K562 (cell line): ENCODE results near the gene RARRES1. TPM values are rescaled to one million over a fixed set of nuclear protein-coding genes. Genes with fewer than 3 reads are reported as not detected.

Source experiments
- ARID1B ChIP-seq: fragments of 450-650 bp; IDR thresholded peaks from 2 replicates; pipeline ENCODE4 v1.6.1; 2016; ENCODE audit warnings: antibody characterized with exemption, mild to moderate bottlenecking, inconsistent platforms
- CBFA2T2 ChIP-seq: fragments of 450-650 bp; conservative IDR thresholded peaks from 2 replicates; pipeline ENCODE4 v1.6.1; 2017; ENCODE audit warnings: mild to moderate bottlenecking
- EWSR1 ChIP-seq: fragments of 450-650 bp; IDR thresholded peaks from 2 replicates; pipeline ENCODE4 v1.6.1; 2018; ENCODE audit warnings: borderline replicate concordance, mild to moderate bottlenecking, low read depth, moderate library complexity; ENCODE audit not compliant: partially characterized antibody
- NCOA2 ChIP-seq, 2 experiments: fragments of 450-650 bp; IDR thresholded peaks; 2 replicates each; pipeline ENCODE4 v1.6.1; 2018; ENCODE audit warnings: mild to moderate bottlenecking in 2 of 2, moderate library complexity in 1 of 2; ENCODE audit not compliant: partially characterized antibody in 2 of 2
- POLR2AphosphoS5 ChIP-seq: IDR thresholded peaks from 2 replicates; pipeline ENCODE4 v1.6.1; 2011; ENCODE audit warnings: mild to moderate bottlenecking, low read depth, low read length, moderate library complexity; ENCODE audit not compliant: control insufficient read depth, insufficient read depth
- RAD51 ChIP-seq: fragments of 450-650 bp; IDR thresholded peaks from 2 replicates; pipeline ENCODE4 v1.7.1; 2016; ENCODE audit warnings: low read depth, mild to moderate bottlenecking, borderline replicate concordance
- RBM25 ChIP-seq: fragments of 200-400 bp; formaldehyde crosslinking; IDR thresholded peaks from 2 replicates; pipeline ENCODE4 v1.6.1; 2018; ENCODE audit warnings: low read length, low read depth, moderate library complexity; ENCODE audit not compliant: severe bottlenecking
- TBP ChIP-seq: optimal IDR thresholded peaks from 2 replicates; pipeline ENCODE3; 2011; ENCODE audit warnings: low read depth, low read length, improper control_type of control experiment
- THAP12 ChIP-seq: fragments of 250-450 bp; sonication (Bioruptor Pico); IDR thresholded peaks from 2 replicates; pipeline ENCODE4 v1.9.0; 2021; ENCODE audit warnings: mild to moderate bottlenecking, inconsistent platforms
- U2AF1 ChIP-seq: fragments of 200-400 bp; formaldehyde crosslinking; optimal IDR thresholded peaks from 2 replicates; pipeline ENCODE3; 2017; ENCODE audit warnings: mild to moderate bottlenecking, low read depth, low read length, moderate library complexity
- UBTF ChIP-seq, 2 experiments: IDR thresholded peaks; 2 replicates each; pipeline ENCODE4 v1.6.1; 2012; ENCODE audit warnings: improper control_type of control experiment in 2 of 2, low read depth in 2 of 2, low read length in 2 of 2, borderline replicate concordance in 1 of 2
- ZNF324 ChIP-seq: fragments of 250-450 bp; sonication (Bioruptor Pico); IDR thresholded peaks from 2 replicates; pipeline ENCODE4 v1.4.0; 2020; ENCODE audit warnings: mild to moderate bottlenecking
- ZNF79 ChIP-seq: fragments of 250-450 bp; sonication (Bioruptor Pico); IDR thresholded peaks from 2 replicates; pipeline ENCODE4 v1.4.0; 2020; ENCODE audit warnings: low read depth, mild to moderate bottlenecking, moderate library complexity
- polyA plus RNA-seq, 8 experiments: library from polyadenylated mRNA; depleted of rRNA in 4 of 8; stranded (reverse) in 5 of 8; unstranded in 3 of 8; fragments of >200 nt; fragmentation: Nextera tagmentation in 2 of 8; fragmentation: Illumina TruSeq in 1 of 8; extraction: Ambion mirVana in 2 of 8; extraction: Trizol in 1 of 8; gene quantifications; 2 replicates each; pipeline versions ENCODE4 v1.2.1 to v1.2.3, GENCODE V29; 2011 to 2014; ENCODE audit warnings: inconsistent platforms in 1 of 8, missing spikeins in 1 of 8
- total RNA-seq, 7 experiments: library from RNA; depleted of rRNA in 6 of 7; stranded (reverse); fragments of >200 nt in 6 of 7; fragmentation: Illumina TruSeq in 2 of 7; extraction: Trizol in 2 of 7; gene quantifications; 2 replicates each; pipeline versions ENCODE4 v1.2.1 to v1.2.3, GENCODE V29; 2011 to 2021; ENCODE audit warnings: low replicate concordance in 1 of 7
- TF ChIP-seq, protein P1 (sequence below): fragments of 250-450 bp; sonication (Bioruptor Pico); IDR thresholded peaks from 2 replicates; pipeline ENCODE4 v1.8.0; 2022; ENCODE audit warnings: moderate library complexity, mild to moderate bottlenecking, inconsistent platforms
- TF ChIP-seq, protein P2 (sequence below): fragments of 250-450 bp; sonication (Bioruptor Pico); IDR thresholded peaks from 2 replicates; pipeline ENCODE4 v1.4.0; 2020; ENCODE audit warnings: borderline replicate concordance
- TF ChIP-seq, protein P3 (sequence below): fragments of 450-650 bp; IDR thresholded peaks from 2 replicates; pipeline ENCODE4 v1.6.1; 2017; ENCODE audit warnings: antibody characterized with exemption

The RARRES1 gene
- total and polyA plus RNA-seq, 9 of the 15 experiments (the other 6 are each of a cell fraction or from before 2014, with no cell fraction given) = not detected

GRCh38 chr3:158743664-158744566 lies 11.7 kb upstream of the RARRES1 start (continued):
- TF ChIP-seq EWSR1 (no peak), UBTF (IDR thresholded peaks at IDR 0.05; ENCODE audit: borderline replicate concordance in 1 of 2, low read depth in 2 of 2, low read length in 2 of 2) (no peak), U2AF1 (no peak), NCOA2 (IDR thresholded peaks at IDR 0.05; ENCODE audit: partially characterized antibody in 2 of 2) (peak in 1 of 2 experiments; percentile 42), ZNF79 (no peak), POLR2AphosphoS5 (peak; percentile 91), ZNF324 (no peak), THAP12 (CRISPR knock-in tag) (no peak), RAD51 (0 out of 2 replicates have a peak, but pooled peaks have one; percentile 15), RBM25 (no peak), TBP (peak; percentile 11), CBFA2T2 (peak; percentile 89), ARID1B (peak; percentile 97)
- TF ChIP-seq, protein P1, sequence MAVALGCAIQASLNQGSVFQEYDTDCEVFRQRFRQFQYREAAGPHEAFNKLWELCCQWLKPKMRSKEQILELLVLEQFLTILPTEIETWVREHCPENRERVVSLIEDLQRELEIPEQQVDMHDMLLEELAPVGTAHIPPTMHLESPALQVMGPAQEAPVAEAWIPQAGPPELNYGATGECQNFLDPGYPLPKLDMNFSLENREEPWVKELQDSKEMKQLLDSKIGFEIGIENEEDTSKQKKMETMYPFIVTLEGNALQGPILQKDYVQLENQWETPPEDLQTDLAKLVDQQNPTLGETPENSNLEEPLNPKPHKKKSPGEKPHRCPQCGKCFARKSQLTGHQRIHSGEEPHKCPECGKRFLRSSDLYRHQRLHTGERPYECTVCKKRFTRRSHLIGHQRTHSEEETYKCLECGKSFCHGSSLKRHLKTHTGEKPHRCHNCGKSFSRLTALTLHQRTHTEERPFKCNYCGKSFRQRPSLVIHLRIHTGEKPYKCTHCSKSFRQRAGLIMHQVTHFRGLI = no peak
- TF ChIP-seq, protein P2, sequence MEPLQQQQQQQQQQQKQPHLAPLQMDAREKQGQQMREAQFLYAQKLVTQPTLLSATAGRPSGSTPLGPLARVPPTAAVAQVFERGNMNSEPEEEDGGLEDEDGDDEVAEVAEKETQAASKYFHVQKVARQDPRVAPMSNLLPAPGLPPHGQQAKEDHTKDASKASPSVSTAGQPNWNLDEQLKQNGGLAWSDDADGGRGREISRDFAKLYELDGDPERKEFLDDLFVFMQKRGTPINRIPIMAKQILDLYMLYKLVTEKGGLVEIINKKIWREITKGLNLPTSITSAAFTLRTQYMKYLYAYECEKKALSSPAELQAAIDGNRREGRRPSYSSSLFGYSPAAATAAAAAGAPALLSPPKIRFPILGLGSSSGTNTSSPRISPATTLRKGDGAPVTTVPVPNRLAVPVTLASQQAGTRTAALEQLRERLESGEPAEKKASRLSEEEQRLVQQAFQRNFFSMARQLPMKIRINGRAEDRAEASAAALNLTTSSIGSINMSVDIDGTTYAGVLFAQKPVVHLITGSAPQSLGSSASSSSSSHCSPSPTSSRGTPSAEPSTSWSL (CRISPR knock-in tag) = no peak
- TF ChIP-seq, protein P3, sequence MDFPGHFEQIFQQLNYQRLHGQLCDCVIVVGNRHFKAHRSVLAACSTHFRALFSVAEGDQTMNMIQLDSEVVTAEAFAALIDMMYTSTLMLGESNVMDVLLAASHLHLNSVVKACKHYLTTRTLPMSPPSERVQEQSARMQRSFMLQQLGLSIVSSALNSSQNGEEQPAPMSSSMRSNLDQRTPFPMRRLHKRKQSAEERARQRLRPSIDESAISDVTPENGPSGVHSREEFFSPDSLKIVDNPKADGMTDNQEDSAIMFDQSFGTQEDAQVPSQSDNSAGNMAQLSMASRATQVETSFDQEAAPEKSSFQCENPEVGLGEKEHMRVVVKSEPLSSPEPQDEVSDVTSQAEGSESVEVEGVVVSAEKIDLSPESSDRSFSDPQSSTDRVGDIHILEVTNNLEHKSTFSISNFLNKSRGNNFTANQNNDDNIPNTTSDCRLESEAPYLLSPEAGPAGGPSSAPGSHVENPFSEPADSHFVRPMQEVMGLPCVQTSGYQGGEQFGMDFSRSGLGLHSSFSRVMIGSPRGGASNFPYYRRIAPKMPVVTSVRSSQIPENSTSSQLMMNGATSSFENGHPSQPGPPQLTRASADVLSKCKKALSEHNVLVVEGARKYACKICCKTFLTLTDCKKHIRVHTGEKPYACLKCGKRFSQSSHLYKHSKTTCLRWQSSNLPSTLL = no peak
